Measurements from ENCODE around the gene PKD1L1. TPM values are rescaled to one million over a fixed set of nuclear protein-coding genes. Genes with fewer than 3 reads are reported as not detected.

Gene PKD1L1
- total RNA-seq, 2 experiments from 2014 or later = 0.08 TPM

- ChIA-PET POLR2A (no interaction called here), CTCF (interaction anchor here (0.7 to 1.2 kb wide), 4 partner anchors 24 to 186 kb away, joined by 4 to 7 read pairs (median 4); no protein-coding TSS in a partner anchor)
Measured at GRCh38 chr7:47968847-47969774, 20.8 kb upstream of the PKD1L1 start.

GRCh38 chr7:47967708-47968107 lies 19.4 kb upstream of the PKD1L1 start:
- POLR2A ChIA-PET = interaction anchor here (0.6 kb wide), 1 partner anchor 96 kb away, joined by 4 read pairs; no protein-coding TSS in a partner anchor
- CTCF ChIA-PET = interaction anchor here (0.6 to 1.4 kb wide), 2 partner anchors 32 to 142 kb away, joined by 3 to 6 read pairs; no protein-coding TSS in a partner anchor

- ChIA-PET POLR2A (interaction anchor here (0.6 kb wide), 2 partner anchors 11 to 95 kb away, joined by 3 to 4 read pairs; no protein-coding TSS in a partner anchor), CTCF (interaction anchor here (0.6 to 1.4 kb wide), 2 partner anchors 32 to 142 kb away, joined by 3 to 6 read pairs; no protein-coding TSS in a partner anchor)
Measured at GRCh38 chr7:47967123-47967522, 18.9 kb upstream of the PKD1L1 start.

- POLR2A ChIA-PET = no interaction called here
- CTCF ChIA-PET = interaction anchor here (1.6 kb wide), 1 partner anchor 163 kb away, joined by 3 read pairs; no protein-coding TSS in a partner anchor
Measured at GRCh38 chr7:47965456-47965855, 17.2 kb upstream of the PKD1L1 start.

GRCh38 chr7:47962262-47962661 lies 14.0 kb upstream of the PKD1L1 start:
- POLR2A ChIA-PET = no interaction called here
- CTCF ChIA-PET = no interaction called here

- CTCF ChIA-PET = interaction anchor here (1.1 kb wide), 1 partner anchor 12 kb away, joined by 5 read pairs; no protein-coding TSS in a partner anchor
Measured at GRCh38 chr7:47957156-47957555, 8.9 kb upstream of the PKD1L1 start.

GRCh38 chr7:47956220-47956619 lies 8.0 kb upstream of the PKD1L1 start:
- ChIA-PET CTCF (no interaction called here), POLR2A (no interaction called here)

More at GRCh38 chr7:47957156-47957555, 8.9 kb upstream of the PKD1L1 start:
- POLR2A ChIA-PET = no interaction called here

GRCh38 chr7:47954231-47954911 lies 6.1 kb upstream of the PKD1L1 start:
- CTCF ChIA-PET = no interaction called here
- POLR2A ChIA-PET = no interaction called here

- ChIA-PET POLR2A (no interaction called here), CTCF (interaction anchor here (1.2 kb wide), 1 partner anchor 9 kb away, joined by 4 read pairs; no protein-coding TSS in a partner anchor)
Measured at GRCh38 chr7:47953822-47954221, 5.6 kb upstream of the PKD1L1 start.

GRCh38 chr7:47952224-47952623 lies 4.0 kb upstream of the PKD1L1 start:
- ChIA-PET POLR2A (no interaction called here), CTCF (interaction anchor here (1.0 kb wide), 1 partner anchor 158 kb away, joined by 3 read pairs; no protein-coding TSS in a partner anchor)

GRCh38 chr7:47951374-47951773 lies 3.1 kb upstream of the PKD1L1 start:
- ChIA-PET POLR2A (no interaction called here), CTCF (interaction anchor here (1.0 to 1.3 kb wide), 2 partner anchors 37 to 159 kb away, joined by 3 read pairs; no protein-coding TSS in a partner anchor)

GRCh38 chr7:47950714-47951113 lies 2.4 kb upstream of the PKD1L1 start:
- ChIA-PET POLR2A (no interaction called here), CTCF (interaction anchor here (1.3 kb wide), 1 partner anchor 38 kb away, joined by 3 read pairs; no protein-coding TSS in a partner anchor)

- CTCF ChIA-PET = no interaction called here
- POLR2A ChIA-PET = no interaction called here
Measured at GRCh38 chr7:47949703-47950102, 1.4 kb upstream of the PKD1L1 start.

- ChIA-PET POLR2A (no interaction called here), CTCF (no interaction called here)
Measured at GRCh38 chr7:47947355-47947749, 914 bp downstream of the PKD1L1 start.

GRCh38 chr7:47946581-47947354 lies 1.5 kb downstream of the PKD1L1 start:
- CTCF ChIA-PET = no interaction called here
- POLR2A ChIA-PET = no interaction called here

- CTCF ChIA-PET = interaction anchor here (0.8 to 2.0 kb wide), 13 partner anchors 8 to 212 kb away, joined by 3 to 10 read pairs (median 4); no protein-coding TSS in a partner anchor
- POLR2A ChIA-PET = no interaction called here
Measured at GRCh38 chr7:47945261-47946015, 2.8 kb downstream of the PKD1L1 start.

- POLR2A ChIA-PET = no interaction called here
- CTCF ChIA-PET = interaction anchor here (0.8 to 2.0 kb wide), 14 partner anchors 9 to 213 kb away, joined by 3 to 10 read pairs (median 4); no protein-coding TSS in a partner anchor
Measured at GRCh38 chr7:47944536-47945260, 3.6 kb downstream of the PKD1L1 start.

Data from activated CD8-positive, alpha-beta memory T cell treated with anti-CD3 and anti-CD28 coated beads for 36 hours (primary cell).